ENCODE results near the gene MAD1L1. TPM values are rescaled to one million over a fixed set of nuclear protein-coding genes. Genes with fewer than 3 reads are reported as not detected.

Gene MAD1L1
- total and polyA plus RNA-seq, 2 of the 4 experiments (the other 2 are of a cell fraction) = 29.0 to 40.9 TPM

- Histone ChIP-seq H3K18ac (ENCODE audit: low read depth, low read length) (no peak overlapping the region), H4K91ac (ENCODE audit: insufficient read depth, low read depth, low read length) (no peak overlapping the region), H2BK20ac (ENCODE audit: low read depth, low read length) (no peak overlapping the region), H2BK15ac (ENCODE audit: low read depth, low read length) (no peak overlapping the region), H2AK9ac (replicated peaks; ENCODE audit: low read depth, low read length, poor library complexity) (peak overlapping the region; percentile 28), H3K79me1 (ENCODE audit: low read depth in 1 of 2, low read length in 2 of 2) (peaks cover 0 to 4% of the 10 kb centered on the region in 2 experiments; a peak in 1 of 4 replicates), H3K56ac (ENCODE audit: extremely low read depth, insufficient read depth, low read length) (no peak overlapping the region), H3K4me2 (ENCODE audit: low read depth, low read length) (no peak overlapping the region), H2AFZ (replicated peaks; ENCODE audit: low read length, poor library complexity) (no peak overlapping the region), H3K14ac (replicated peaks; ENCODE audit: low read depth, low read length) (no peak overlapping the region), H3K23ac (ENCODE audit: low read depth, low read length) (no peak overlapping the region), H2BK5ac (ENCODE audit: low read depth, low read length, poor library complexity, severe bottlenecking) (no peak overlapping the region), H4K8ac (ENCODE audit: low read depth in 2 of 2, low read length in 2 of 2) (no peak overlapping the region), H4K20me1 (ENCODE audit: insufficient read depth, low read length) (no peaks in the 10 kb centered on the region; the same call in 1 of the 2 replicates), H4K5ac (ENCODE audit: low read depth, low read length) (no peak overlapping the region), H2AK5ac (ENCODE audit: low read depth, low read length) (no peak overlapping the region), H3K9ac (ENCODE audit: low read depth, low read length) (no peak overlapping the region), H3K27ac (ENCODE audit: insufficient read depth, low read length) (no peak overlapping the region), H3K9me3 (ENCODE audit: control insufficient read depth, insufficient read depth, low read length) (no peaks in the 10 kb centered on the region), H3K36me3 (ENCODE audit: control insufficient read depth, insufficient read depth, low read length) (0 out of 2 replicates have a peak, but pooled peaks cover under 1% of the 10 kb centered on the region), H3K4me3 (ENCODE audit: insufficient read depth, low read depth, low read length) (no peak overlapping the region), H3K4ac (ENCODE audit: low read depth, low read length) (no peak overlapping the region), H3K4me1 (ENCODE audit: control insufficient read depth, insufficient read depth, low read length) (no peaks in the 10 kb centered on the region), H3K9me1 (ENCODE audit: insufficient read depth, low read length) (no peaks in the 10 kb centered on the region), H2BK120ac (ENCODE audit: low read depth, low read length) (no peak overlapping the region), H3K27me3 (ENCODE audit: control insufficient read depth, insufficient read depth, low read length) (no peaks in the 10 kb centered on the region)
- DNase-seq = no peak
- 95% methylated on average over 17 of the region's 22 CpGs; no CpG with 5 or more reads in 1 of the 2 experiments for WGBS, 2 experiments (ENCODE audit: extremely low coverage in 2 of 2, insufficient read length in 1 of 2)
- in situ Hi-C loops (cut with MboI; ENCODE audit: low sequenced_read_pairs) = no loop called here
- dilution Hi-C loops (cut with HindIII; ENCODE audit: low sequenced_read_pairs, unreplicated experiment) = no loop called here
- no peak for TF ChIP-seq SMC3 (IDR thresholded peaks at IDR 0.05; ENCODE audit: low read depth, low read length)
- no peak for TF ChIP-seq MXI1 (IDR thresholded peaks at IDR 0.05; ENCODE audit: borderline replicate concordance, low read depth, low read length)
- no TSS peak for BruUV-seq (replicated peaks)
- intact Hi-C loops (cut with micrococcal nuclease) = no loop called here
- CTCF ChIA-PET = interaction anchor here (0.5 kb wide), 1 partner anchor 168 kb away, joined by 4 read pairs; no protein-coding TSS in a partner anchor
- POLR2A ChIA-PET (ENCODE audit: unreplicated experiment) = no interaction called here
- no peak for ATAC-seq (ENCODE audit: low read depth)
Measured at GRCh38 chr7:2006921-2007381, 225.8 kb downstream of the MAD1L1 start.
